OCI-LY1 (cell line): Measurements from ENCODE around the gene RNF17.

Experiments
- CTCF ChIP-seq: fragments of 200-600 bp; sonication (generic), shearing (Covaris generic); IDR thresholded peaks from 2 replicates; pipeline ENCODE4 v1.5.1; 2017; ENCODE audit warnings: mild to moderate bottlenecking, antibody characterized with exemption, low read length, moderate library complexity, mixed read lengths
- EZH2 ChIP-seq: fragments of 200-600 bp; sonication (generic), shearing (Covaris generic); IDR thresholded peaks from 2 replicates; pipeline ENCODE4 v1.8.0; 2017; ENCODE audit warnings: borderline replicate concordance, mixed run types, mild to moderate bottlenecking, antibody characterized with exemption, low read length, moderate library complexity, mixed read lengths

GRCh38 chr13:24891476-24892108 is 127.6 kb downstream of the RNF17 start:
- no peak for TF ChIP-seq EZH2
- no peak for TF ChIP-seq CTCF
